Activated T-cell treated with anti-CD3 and anti-CD28 coated beads, Interleukin-2, amount 50 U/mL, for 24 hours (primary cell): Measurements from ENCODE around the gene TIMP3.

Source experiments
- DNase-seq: peaks from one replicate; pipeline ENCODE4 v3.0.0-alpha.2; 2020
- H3K27ac Mint-ChIP-seq: 2 replicates; pipeline ENCODE4 v1.8.0; 2020; ENCODE audit warnings: mild to moderate bottlenecking, mixed read lengths
- H3K27me3 Mint-ChIP-seq: 2 replicates; pipeline ENCODE4 v1.8.0; 2020; ENCODE audit warnings: mixed read lengths
- H3K36me3 Mint-ChIP-seq: 2 replicates; pipeline ENCODE4 v1.8.0; 2020; ENCODE audit warnings: low read depth, mixed read lengths
- H3K4me1 Mint-ChIP-seq: 2 replicates; pipeline ENCODE4 v1.8.0; 2020; ENCODE audit warnings: low read depth, mixed read lengths
- H3K4me3 Mint-ChIP-seq: 2 replicates; pipeline ENCODE4 v1.8.0; 2020; ENCODE audit warnings: mild to moderate bottlenecking, moderate library complexity, mixed read lengths
- H3K9me3 Mint-ChIP-seq: 2 replicates; pipeline ENCODE4 v1.8.0; 2020; ENCODE audit warnings: mixed read lengths

The TIMP3 gene

GRCh38 chr22:32841175-32841574 is 39.7 kb downstream of the TIMP3 start:
- no peaks in the 10 kb centered on the region for H3K9me3 Mint-ChIP-seq
- H3K4me3 Mint-ChIP-seq, result no peak overlapping the region
- H3K36me3 Mint-ChIP-seq, result no peaks in the 10 kb centered on the region
- H3K4me1 Mint-ChIP-seq, result no peaks in the 10 kb centered on the region
- peaks cover 3% of the 10 kb centered on the region for H3K27me3 Mint-ChIP-seq
- H3K27ac Mint-ChIP-seq, result no peak overlapping the region
- no peak for DNase-seq

- no peak overlapping the region for H3K4me3 Mint-ChIP-seq
- no peaks in the 10 kb centered on the region for H3K36me3 Mint-ChIP-seq
- H3K27me3 Mint-ChIP-seq, result peaks cover 3% of the 10 kb centered on the region
- no peak overlapping the region for H3K27ac Mint-ChIP-seq
- DNase-seq, result no peak
- no peaks in the 10 kb centered on the region for H3K4me1 Mint-ChIP-seq
- no peaks in the 10 kb centered on the region for H3K9me3 Mint-ChIP-seq
Measured at GRCh38 chr22:32842486-32842885, 41.0 kb downstream of the TIMP3 start.

- no peak overlapping the region for H3K27ac Mint-ChIP-seq
- no peak for DNase-seq
- no peaks in the 10 kb centered on the region for H3K9me3 Mint-ChIP-seq
- no peaks in the 10 kb centered on the region for H3K4me1 Mint-ChIP-seq
- H3K4me3 Mint-ChIP-seq, result no peak overlapping the region
- H3K27me3 Mint-ChIP-seq, result peaks cover 3% of the 10 kb centered on the region
- H3K36me3 Mint-ChIP-seq, result no peaks in the 10 kb centered on the region
Measured at GRCh38 chr22:32843300-32843699, 41.8 kb downstream of the TIMP3 start.

GRCh38 chr22:32844251-32844650 is 42.7 kb downstream of the TIMP3 start:
- DNase-seq, result no peak
- Mint-ChIP-seq H3K27me3 (peaks cover 3% of the 10 kb centered on the region), H3K4me1 (no peaks in the 10 kb centered on the region), H3K36me3 (no peaks in the 10 kb centered on the region), H3K27ac (no peak overlapping the region), H3K4me3 (no peak overlapping the region), H3K9me3 (no peaks in the 10 kb centered on the region)

GRCh38 chr22:32846780-32847491 is 45.4 kb downstream of the TIMP3 start:
- Mint-ChIP-seq H3K4me1 (no peaks in the 10 kb centered on the region), H3K27me3 (no peaks in the 10 kb centered on the region), H3K27ac (no peak overlapping the region), H3K9me3 (no peaks in the 10 kb centered on the region), H3K36me3 (no peaks in the 10 kb centered on the region), H3K4me3 (no peak overlapping the region)
- no peak for DNase-seq

GRCh38 chr22:32848226-32848625 is 46.7 kb downstream of the TIMP3 start:
- no peaks in the 10 kb centered on the region for H3K9me3 Mint-ChIP-seq
- H3K27ac Mint-ChIP-seq, result no peak overlapping the region
- no peaks in the 10 kb centered on the region for H3K36me3 Mint-ChIP-seq
- no peaks in the 10 kb centered on the region for H3K27me3 Mint-ChIP-seq
- DNase-seq, result no peak
- H3K4me3 Mint-ChIP-seq, result no peak overlapping the region
- no peaks in the 10 kb centered on the region for H3K4me1 Mint-ChIP-seq

GRCh38 chr22:32849501-32849900 is 48.0 kb downstream of the TIMP3 start:
- Mint-ChIP-seq H3K9me3 (no peaks in the 10 kb centered on the region), H3K36me3 (no peaks in the 10 kb centered on the region), H3K4me3 (no peak overlapping the region), H3K4me1 (no peaks in the 10 kb centered on the region), H3K27me3 (no peaks in the 10 kb centered on the region), H3K27ac (no peak overlapping the region)
- DNase-seq, result no peak

GRCh38 chr22:32850157-32850556 is 48.7 kb downstream of the TIMP3 start:
- H3K4me3 Mint-ChIP-seq, result no peak overlapping the region
- H3K27ac Mint-ChIP-seq, result no peak overlapping the region
- H3K9me3 Mint-ChIP-seq, result no peaks in the 10 kb centered on the region
- H3K36me3 Mint-ChIP-seq, result no peaks in the 10 kb centered on the region
- DNase-seq, result no peak
- H3K4me1 Mint-ChIP-seq, result no peaks in the 10 kb centered on the region
- no peaks in the 10 kb centered on the region for H3K27me3 Mint-ChIP-seq

- no peaks in the 10 kb centered on the region for H3K27me3 Mint-ChIP-seq
Measured at GRCh38 chr22:32850591-32851517, 49.3 kb downstream of the TIMP3 start.

GRCh38 chr22:32852395-32853251 is 51.1 kb downstream of the TIMP3 start:
- H3K9me3 Mint-ChIP-seq, result no peaks in the 10 kb centered on the region

More at GRCh38 chr22:32850591-32851517, 49.3 kb downstream of the TIMP3 start:
- no peaks in the 10 kb centered on the region for H3K36me3 Mint-ChIP-seq
- H3K4me3 Mint-ChIP-seq, result no peak overlapping the region
- no peaks in the 10 kb centered on the region for H3K4me1 Mint-ChIP-seq
- no peaks in the 10 kb centered on the region for H3K9me3 Mint-ChIP-seq
- DNase-seq, result no peak
- no peak overlapping the region for H3K27ac Mint-ChIP-seq

GRCh38 chr22:32853662-32854061 is 52.2 kb downstream of the TIMP3 start:
- Mint-ChIP-seq H3K27ac (no peak overlapping the region), H3K27me3 (peaks cover 2% of the 10 kb centered on the region), H3K9me3 (no peaks in the 10 kb centered on the region), H3K4me3 (no peak overlapping the region), H3K4me1 (no peaks in the 10 kb centered on the region), H3K36me3 (no peaks in the 10 kb centered on the region)
- DNase-seq, result no peak

More at GRCh38 chr22:32852395-32853251, 51.1 kb downstream of the TIMP3 start:
- Mint-ChIP-seq H3K27ac (no peak overlapping the region), H3K4me1 (no peaks in the 10 kb centered on the region), H3K36me3 (no peaks in the 10 kb centered on the region), H3K27me3 (peaks cover 2% of the 10 kb centered on the region), H3K4me3 (no peak overlapping the region)
- no peak for DNase-seq

GRCh38 chr22:32854351-32854804 is 52.9 kb downstream of the TIMP3 start:
- no peak overlapping the region for H3K27ac Mint-ChIP-seq
- H3K9me3 Mint-ChIP-seq, result no peaks in the 10 kb centered on the region
- H3K4me3 Mint-ChIP-seq, result no peak overlapping the region
- peaks cover 2% of the 10 kb centered on the region for H3K27me3 Mint-ChIP-seq
- no peaks in the 10 kb centered on the region for H3K36me3 Mint-ChIP-seq
- no peaks in the 10 kb centered on the region for H3K4me1 Mint-ChIP-seq
- DNase-seq, result no peak

- Mint-ChIP-seq H3K4me3 (no peak overlapping the region), H3K27ac (no peak overlapping the region), H3K27me3 (peaks cover 2% of the 10 kb centered on the region), H3K4me1 (no peaks in the 10 kb centered on the region), H3K36me3 (no peaks in the 10 kb centered on the region), H3K9me3 (no peaks in the 10 kb centered on the region)
- DNase-seq, result no peak
Measured at GRCh38 chr22:32855045-32855756, 53.7 kb downstream of the TIMP3 start.
